D721Med (cell line): ENCODE data around the gene MTHFD1L.

Experiments
- DNase-seq: peaks from one replicate; pipeline ENCODE4 v3.0.0; 2011; ENCODE audit warnings: low spot score; ENCODE audit not compliant: insufficient read length
- FAIRE-seq: peaks from 2 replicates; lab custom pipeline; 2011; peaks lifted over from hg19 to GRCh38; lab: Jason Lieb, UNC
- TF ChIP-seq, protein P1 (sequence below): IDR thresholded peaks from 2 replicates; pipeline ENCODE4 v1.5.1; 2012; ENCODE audit warnings: mild to moderate bottlenecking, control low read depth; ENCODE audit not compliant: insufficient read depth; ENCODE audit errors: missing control alignments

MTHFD1L gene

GRCh38 chr6:151136141-151136755 lies 270.7 kb downstream of the MTHFD1L start:
- DNase-seq (no peak), FAIRE-seq (no peak)
- TF ChIP-seq, protein P1, sequence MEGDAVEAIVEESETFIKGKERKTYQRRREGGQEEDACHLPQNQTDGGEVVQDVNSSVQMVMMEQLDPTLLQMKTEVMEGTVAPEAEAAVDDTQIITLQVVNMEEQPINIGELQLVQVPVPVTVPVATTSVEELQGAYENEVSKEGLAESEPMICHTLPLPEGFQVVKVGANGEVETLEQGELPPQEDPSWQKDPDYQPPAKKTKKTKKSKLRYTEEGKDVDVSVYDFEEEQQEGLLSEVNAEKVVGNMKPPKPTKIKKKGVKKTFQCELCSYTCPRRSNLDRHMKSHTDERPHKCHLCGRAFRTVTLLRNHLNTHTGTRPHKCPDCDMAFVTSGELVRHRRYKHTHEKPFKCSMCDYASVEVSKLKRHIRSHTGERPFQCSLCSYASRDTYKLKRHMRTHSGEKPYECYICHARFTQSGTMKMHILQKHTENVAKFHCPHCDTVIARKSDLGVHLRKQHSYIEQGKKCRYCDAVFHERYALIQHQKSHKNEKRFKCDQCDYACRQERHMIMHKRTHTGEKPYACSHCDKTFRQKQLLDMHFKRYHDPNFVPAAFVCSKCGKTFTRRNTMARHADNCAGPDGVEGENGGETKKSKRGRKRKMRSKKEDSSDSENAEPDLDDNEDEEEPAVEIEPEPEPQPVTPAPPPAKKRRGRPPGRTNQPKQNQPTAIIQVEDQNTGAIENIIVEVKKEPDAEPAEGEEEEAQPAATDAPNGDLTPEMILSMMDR, result no peak

GRCh38 chr6:151137542-151137941 lies 272.0 kb downstream of the MTHFD1L start:
- TF ChIP-seq, protein P1, result no peak
- FAIRE-seq (no peak), DNase-seq (no peak)

- FAIRE-seq (no peak), DNase-seq (no peak)
- TF ChIP-seq, protein P1, result no peak
Measured at GRCh38 chr6:151139524-151139923, 274.0 kb downstream of the MTHFD1L start.

- FAIRE-seq, result no peak
- DNase-seq, result no peak
- TF ChIP-seq, protein P1, result no peak
Measured at GRCh38 chr6:151140767-151141166, 275.3 kb downstream of the MTHFD1L start.

DNA sequence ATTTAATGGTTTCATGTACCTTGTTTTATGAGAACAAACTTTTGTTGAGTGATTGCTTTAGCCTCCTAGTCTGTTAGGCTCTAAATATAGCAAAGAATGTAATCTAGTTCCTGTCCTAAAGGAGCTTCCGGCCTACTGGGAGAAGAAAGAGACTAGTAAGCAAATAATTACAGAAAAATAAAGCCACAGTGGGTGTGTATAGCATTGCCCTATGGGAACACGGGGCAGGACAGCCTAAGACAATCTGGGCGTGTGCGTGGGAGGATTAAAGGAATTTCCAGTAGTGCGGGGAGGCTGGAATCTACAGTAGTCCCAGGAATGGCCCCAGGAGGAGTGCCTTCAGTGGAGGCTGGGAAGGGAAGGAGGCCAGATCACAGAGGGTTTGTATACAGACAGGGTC lies 276.2 kb downstream of the MTHFD1L start:
- no peak for DNase-seq
- TF ChIP-seq, protein P1, result no peak
- FAIRE-seq, result no peak

GRCh38 chr6:151142676-151143075 lies 277.2 kb downstream of the MTHFD1L start:
- FAIRE-seq (no peak), DNase-seq (no peak)
- TF ChIP-seq, protein P1, result no peak

DNA sequence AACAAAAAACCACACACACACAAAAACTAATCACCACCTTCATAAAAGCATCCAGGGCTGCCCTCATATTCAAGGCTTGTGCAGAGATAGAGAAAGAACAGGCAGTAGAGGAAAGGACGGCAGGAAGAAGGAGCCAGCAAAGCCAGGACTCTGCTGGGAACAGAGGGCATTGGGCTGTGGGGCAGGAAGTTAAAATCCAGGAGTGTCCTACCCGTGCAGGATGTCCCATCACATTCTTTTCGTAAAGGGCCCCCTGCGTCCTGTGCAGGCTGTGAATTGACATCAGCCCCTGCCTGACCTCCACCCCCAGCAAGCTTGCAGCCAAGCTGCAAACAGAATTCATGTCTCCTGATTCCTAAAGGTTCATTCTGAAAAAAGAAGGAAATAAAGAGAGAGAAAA lies 277.8 kb downstream of the MTHFD1L start:
- no peak for FAIRE-seq
- TF ChIP-seq, protein P1, result no peak
- DNase-seq, result no peak
